Aortic smooth muscle cell (primary cell): ENCODE measurements around the gene CYP21A2. TPM values are rescaled to one million over a fixed set of nuclear protein-coding genes. Genes with fewer than 3 reads are reported as not detected.

Source experiments
- total RNA-seq: library from RNA; depleted of rRNA; stranded (reverse); fragments of >200 nt; gene quantifications from 2 replicates; pipeline ENCODE4 v1.2.3, GENCODE V29; 2014

The CYP21A2 gene
- under 0.01 and 0.62 TPM in 2 replicates for total RNA-seq

GRCh38 chr6:32037598-32038524, at the start of gene CYP21A2:
Gene CYP21A2 (plus strand): TSS chr6:32038415. CDS start chr6:32038423, 8 bp downstream.

GRCh38 chr6:32014547-32014946, 23.7 kb upstream of the CYP21A2 start, which contains the start of gene C4B:
Gene C4B (plus strand): TSS chr6:32014795. CDS start chr6:32014846, 51 bp downstream.

Other genes with a start within 250 kb of the CYP21A2 start
- gene VARS1, start 242.7 kb upstream of the CYP21A2 start, total RNA-seq, result 37.6 and 48.4 TPM in 2 replicates
- 17.9 and 25.9 TPM in 2 replicates for gene LSM2, start 231.4 kb upstream of the CYP21A2 start, total RNA-seq
- 1.5 and 1.6 TPM in 2 replicates for gene HSPA1L, start 223.1 kb upstream of the CYP21A2 start, total RNA-seq
- 97.9 and 108 TPM in 2 replicates for gene HSPA1A, start 222.9 kb upstream of the CYP21A2 start, total RNA-seq
- gene HSPA1B, start 210.7 kb upstream of the CYP21A2 start, total RNA-seq, result 158 and 185 TPM in 2 replicates
- 60.4 and 69.0 TPM in 2 replicates for gene NEU1, start 175.6 kb upstream of the CYP21A2 start, total RNA-seq
- gene SLC44A4, start 159.4 kb upstream of the CYP21A2 start, total RNA-seq, result 0.13 and 0.44 TPM in 2 replicates
- gene EHMT2, start 140.7 kb upstream of the CYP21A2 start, total RNA-seq, result 42.3 and 49.1 TPM in 2 replicates
- 3.3 and 3.7 TPM in 2 replicates for gene ZBTB12, start 136.3 kb upstream of the CYP21A2 start, total RNA-seq
- gene C2, start 110.7 kb upstream of the CYP21A2 start, total RNA-seq, result 2.8 and 4.3 TPM in 2 replicates
- gene CFB, start 92.3 kb upstream of the CYP21A2 start, total RNA-seq, result 20.3 and 31.2 TPM in 2 replicates
- gene NELFE, start 79.4 kb upstream of the CYP21A2 start, total RNA-seq, result 107 and 119 TPM in 2 replicates
- 41.2 and 58.4 TPM in 2 replicates for gene SKIC2, start 79.2 kb upstream of the CYP21A2 start, total RNA-seq
- 9.8 and 10.2 TPM in 2 replicates for gene DXO, start 66.3 kb upstream of the CYP21A2 start, total RNA-seq
- 5.7 and 5.8 TPM in 2 replicates for gene C4A, start 56.4 kb upstream of the CYP21A2 start, total RNA-seq
- 4.8 and 5.0 TPM in 2 replicates for gene C4B, start 23.6 kb upstream of the CYP21A2 start, total RNA-seq
- 33.9 and 58.7 TPM in 2 replicates for gene TNXB, start 70.9 kb downstream of the CYP21A2 start, total RNA-seq
- gene ATF6B, start 89.8 kb downstream of the CYP21A2 start, total RNA-seq, result 11.8 and 16.4 TPM in 2 replicates
- gene FKBPL, start 91.9 kb downstream of the CYP21A2 start, total RNA-seq, result 5.5 and 5.9 TPM in 2 replicates
- 0.26 and 0.50 TPM in 2 replicates for gene PRRT1, start 113.5 kb downstream of the CYP21A2 start, total RNA-seq
- gene PPT2, start 115.7 kb downstream of the CYP21A2 start, total RNA-seq, result 28.3 and 69.1 TPM in 2 replicates
- gene EGFL8, start 126.2 kb downstream of the CYP21A2 start, total RNA-seq, result 1.2 TPM in 2 replicates
- gene AGPAT1, start 137.7 kb downstream of the CYP21A2 start, total RNA-seq, result 14.3 and 17.3 TPM in 2 replicates
- gene RNF5, start 140.0 kb downstream of the CYP21A2 start, total RNA-seq, result 22.2 and 25.9 TPM in 2 replicates
- gene AGER, start 145.8 kb downstream of the CYP21A2 start, total RNA-seq, result 0.13 and 0.37 TPM in 2 replicates
- 20.5 and 26.3 TPM in 2 replicates for gene PBX2, start 151.8 kb downstream of the CYP21A2 start, total RNA-seq
- 0.92 and 1.1 TPM in 2 replicates for gene GPSM3, start 154.2 kb downstream of the CYP21A2 start, total RNA-seq
- 1.3 and 2.2 TPM in 2 replicates for gene NOTCH4, start 185.7 kb downstream of the CYP21A2 start, total RNA-seq